Karpas-422 (cell line): ENCODE results near the gene C10orf95. TPM values are rescaled to one million over a fixed set of nuclear protein-coding genes. Genes with fewer than 3 reads are reported as not detected.

ENCODE experiments used
- DNase-seq: peaks from one replicate; pipeline ENCODE4 v3.0.0-alpha.2; 2015
- H2AFZ ChIP-seq: fragments of 200-600 bp; sonication (generic); 2 replicates; pipeline ENCODE4 v1.6.1; 2014; ENCODE audit warnings: antibody characterized with exemption, low read length, mixed read lengths
- H3K27ac ChIP-seq: fragments of 200-600 bp; sonication (generic); 2 replicates; pipeline ENCODE4 v1.5.1; 2014; ENCODE audit warnings: mild to moderate bottlenecking, low read length, moderate library complexity
- H3K27me3 ChIP-seq: fragments of 200-600 bp; sonication (generic); 2 replicates; pipeline ENCODE4 v1.6.1; 2014; ENCODE audit warnings: low read length, mixed read lengths
- H3K36me3 ChIP-seq: fragments of 200-600 bp; sonication (generic); 2 replicates; pipeline ENCODE4 v1.6.1; 2014; ENCODE audit warnings: low read length, mixed read lengths; ENCODE audit not compliant: insufficient read depth
- H3K4me1 ChIP-seq: fragments of 200-600 bp; sonication (generic); 2 replicates; pipeline ENCODE4 v1.6.1; 2014; ENCODE audit warnings: mild to moderate bottlenecking, low read length, mixed read lengths
- H3K4me2 ChIP-seq: fragments of 200-600 bp; sonication (generic); 2 replicates; pipeline ENCODE4 v1.6.1; 2014; ENCODE audit warnings: low read length, low read depth, mild to moderate bottlenecking; ENCODE audit not compliant: poor library complexity, severe bottlenecking
- H3K4me3 ChIP-seq: fragments of 200-600 bp; sonication (generic); 2 replicates; pipeline ENCODE4 v1.5.1; 2014; ENCODE audit warnings: mild to moderate bottlenecking, antibody characterized with exemption, low read length, mixed read lengths
- H3K79me2 ChIP-seq: fragments of 200-600 bp; sonication (generic); 2 replicates; pipeline ENCODE4 v1.6.1; 2014; ENCODE audit warnings: mild to moderate bottlenecking, low read length, mixed read lengths
- H3K9ac ChIP-seq: fragments of 200-600 bp; sonication (generic); 2 replicates; pipeline ENCODE4 v1.6.0; 2014; ENCODE audit warnings: low read length
- H3K9me2 ChIP-seq: fragments of 200-600 bp; sonication (generic), shearing (Covaris generic); replicated peaks from 2 replicates; pipeline ENCODE4 v1.6.0; 2014; ENCODE audit warnings: mild to moderate bottlenecking, low read length, moderate library complexity; ENCODE audit not compliant: insufficient read depth
- H3K9me3 ChIP-seq: fragments of 300-700, 200-600 bp; sonication (generic); 2 replicates; pipeline ENCODE4 v1.6.1; 2014; ENCODE audit warnings: low read length, mixed read lengths
- H4K20me1 ChIP-seq: fragments of 200-600 bp; sonication (generic); 2 replicates; pipeline ENCODE4 v1.6.1; 2014; ENCODE audit warnings: mild to moderate bottlenecking, antibody characterized with exemption, low read length, low read depth; ENCODE audit not compliant: insufficient read depth
- total RNA-seq: library from RNA; depleted of rRNA; stranded (reverse); fragments of >200 nt; shearing (Covaris generic); gene quantifications from 2 replicates; pipeline ENCODE4 v1.2.3, GENCODE V29; 2014; ENCODE audit warnings: low replicate concordance

C10orf95 gene
- total RNA-seq, 1 experiment from 2014 or later = 0.78 TPM

DNA sequence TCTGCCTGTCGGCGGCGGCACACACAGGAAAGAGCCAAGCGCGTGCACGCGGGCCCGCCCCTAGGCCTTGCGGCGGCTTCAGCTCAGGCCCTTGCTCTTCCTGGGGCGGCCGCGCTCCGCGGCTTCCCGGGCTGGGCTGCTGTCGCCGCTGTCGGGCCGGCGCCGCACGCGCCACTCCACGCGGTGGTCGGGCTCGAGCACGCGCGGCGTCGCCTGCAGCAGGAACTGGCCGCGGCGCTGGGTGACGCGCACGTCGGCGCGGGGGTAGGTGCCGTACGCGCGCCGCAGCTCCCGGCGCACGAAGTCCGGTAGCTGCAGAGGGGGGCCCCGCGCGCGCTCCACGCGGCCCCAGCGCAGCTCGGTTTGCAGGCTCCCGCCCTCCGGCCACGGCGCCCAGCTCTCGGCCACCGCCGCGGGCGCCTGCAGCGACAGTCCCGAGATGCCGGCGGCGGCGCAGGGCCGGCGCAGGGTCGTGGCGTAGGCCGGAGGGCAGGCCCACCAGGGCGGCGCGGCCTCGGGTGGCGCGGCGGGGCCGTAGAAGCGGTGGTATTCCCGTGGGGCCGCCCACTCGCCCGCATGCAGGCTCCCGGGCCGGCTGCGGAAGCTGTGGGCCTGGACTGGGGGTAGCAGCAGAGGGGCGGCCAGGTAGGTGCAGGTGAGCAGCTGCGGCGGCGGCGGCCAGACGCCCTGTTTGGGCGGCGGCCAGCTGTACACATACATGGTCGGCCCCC, 804 bp downstream of the C10orf95 start:
- Histone ChIP-seq H3K4me2 (peak overlapping the region; percentile 79), H3K27me3 (no peaks in the 10 kb centered on the region), H3K9ac (peak overlapping the region; percentile 90), H3K4me1 (peaks cover 44% of the 10 kb centered on the region), H3K9me2 (no peaks in the 10 kb centered on the region), H3K4me3 (peak overlapping the region; percentile 85), H3K36me3 (no peaks in the 10 kb centered on the region), H3K27ac (peak overlapping the region; percentile 74), H4K20me1 (no peaks in the 10 kb centered on the region), H2AFZ (no peak overlapping the region; the same call in 1 of the 2 replicates), H3K79me2 (peaks cover 15% of the 10 kb centered on the region), H3K9me3 (no peaks in the 10 kb centered on the region)
- DNase-seq = peak; percentile 92

DNA sequence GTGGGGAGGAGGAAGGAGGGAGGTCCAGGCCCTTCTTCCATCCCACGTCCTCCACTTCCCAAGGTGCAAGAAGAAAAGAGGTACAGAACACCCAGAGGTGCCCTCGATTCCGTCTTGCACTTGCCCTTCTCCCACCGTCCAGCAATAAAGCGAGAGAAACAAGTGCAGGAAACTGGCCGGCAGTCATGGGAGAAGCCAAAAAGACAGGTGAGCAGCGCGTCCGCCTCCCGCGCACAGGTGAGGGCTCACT, 1.3 kb downstream of the C10orf95 start:
- H2AFZ ChIP-seq = peak overlapping the region; percentile 28; the same call in 1 of the 2 replicates

DNA sequence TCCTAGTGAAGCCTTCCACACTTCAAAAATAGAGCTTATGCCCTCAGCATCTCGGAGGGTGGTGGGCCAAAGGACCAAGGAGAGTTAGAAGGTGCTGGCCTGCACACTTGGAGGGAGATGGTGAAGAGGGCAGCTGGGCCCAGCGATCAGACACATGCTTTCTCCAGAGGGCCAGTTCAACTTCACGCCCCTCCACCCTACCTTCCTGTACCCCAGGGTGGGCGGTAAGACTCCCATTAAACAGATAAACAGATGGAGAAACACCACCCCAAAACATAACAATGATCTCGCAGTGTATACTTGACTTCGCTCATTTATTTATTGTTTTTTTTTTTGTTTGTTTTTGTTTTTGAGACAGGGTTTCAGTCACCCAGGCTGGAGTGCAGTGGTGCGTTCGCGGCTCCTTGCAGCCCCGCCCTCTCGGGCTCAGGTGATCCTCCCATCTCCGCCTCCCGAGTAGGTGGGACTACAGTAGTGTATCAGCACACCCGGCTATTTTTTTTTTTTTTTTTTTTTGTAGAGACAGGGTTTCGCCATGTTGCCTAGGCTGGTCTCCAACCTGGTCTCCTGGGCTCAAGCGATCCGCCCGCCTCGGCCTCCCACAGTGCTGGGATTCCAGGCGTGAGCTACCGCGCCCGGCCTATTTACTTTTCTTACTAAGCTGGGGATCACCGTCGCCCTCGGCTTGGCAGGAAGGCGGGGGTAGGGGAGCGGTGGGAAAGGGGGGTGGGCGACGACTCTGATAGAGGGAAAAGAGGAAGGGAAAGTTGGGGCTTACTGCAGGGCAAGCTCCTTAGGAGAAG, 1.8 kb downstream of the C10orf95 start:
- H4K20me1 ChIP-seq = no peaks in the 10 kb centered on the region
- peak overlapping the region; percentile 90 for H3K9ac ChIP-seq
- no peaks in the 10 kb centered on the region for H3K36me3 ChIP-seq
- H3K9me3 ChIP-seq = no peaks in the 10 kb centered on the region
- H3K27ac ChIP-seq = peak overlapping the region; percentile 74
- peak overlapping the region; percentile 79 for H3K4me2 ChIP-seq
- no peaks in the 10 kb centered on the region for H3K27me3 ChIP-seq
- H3K4me3 ChIP-seq = peak overlapping the region; percentile 85
- peaks cover 15% of the 10 kb centered on the region for H3K79me2 ChIP-seq
- H2AFZ ChIP-seq = peak overlapping the region; percentile 28; the same call in 1 of the 2 replicates
- no peaks in the 10 kb centered on the region for H3K9me2 ChIP-seq
- peak; percentile 91 for DNase-seq
- H3K4me1 ChIP-seq = peaks cover 35% of the 10 kb centered on the region

More for the DNA sequence above, 1.3 kb downstream of the C10orf95 start:
- peak overlapping the region; percentile 90 for H3K9ac ChIP-seq
- H3K4me1 ChIP-seq = peaks cover 40% of the 10 kb centered on the region
- H3K4me3 ChIP-seq = peak overlapping the region; percentile 85
- H3K36me3 ChIP-seq = no peaks in the 10 kb centered on the region
- no peaks in the 10 kb centered on the region for H3K9me3 ChIP-seq
- H3K27ac ChIP-seq = peak overlapping the region; percentile 74
- no peaks in the 10 kb centered on the region for H4K20me1 ChIP-seq
- H3K4me2 ChIP-seq = peak overlapping the region; percentile 79
- no peak for DNase-seq
- peaks cover 15% of the 10 kb centered on the region for H3K79me2 ChIP-seq
- H3K9me2 ChIP-seq = no peaks in the 10 kb centered on the region
- H3K27me3 ChIP-seq = no peaks in the 10 kb centered on the region

DNA sequence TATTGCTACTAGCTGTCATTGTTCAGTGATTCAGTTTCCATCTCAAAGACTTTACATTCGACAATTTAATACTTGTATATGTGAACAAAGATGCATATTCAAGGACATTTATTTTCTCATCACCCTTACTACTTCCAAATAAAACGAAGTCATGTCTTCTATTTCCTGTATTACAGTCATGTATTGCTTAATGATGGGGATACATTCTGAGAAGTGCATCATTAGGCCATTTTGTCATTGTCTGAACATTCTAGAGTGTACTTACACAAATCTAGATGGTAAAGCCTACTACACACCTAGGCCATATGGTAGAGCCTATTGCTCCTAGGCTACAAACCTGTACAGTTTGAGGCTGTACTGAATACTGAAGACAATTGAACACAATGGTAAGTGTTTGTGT, 6.5 kb downstream of the C10orf95 start:
- no peak for DNase-seq
- peaks cover under 1% of the 10 kb centered on the region; the same call in 1 of the 2 replicates for H3K79me2 ChIP-seq
- no peaks in the 10 kb centered on the region for H3K9me3 ChIP-seq
- H3K4me2 ChIP-seq = no peak overlapping the region
- no peak overlapping the region for H2AFZ ChIP-seq
- no peaks in the 10 kb centered on the region for H3K9me2 ChIP-seq
- H3K4me1 ChIP-seq = peaks cover 7% of the 10 kb centered on the region
- no peaks in the 10 kb centered on the region for H3K27me3 ChIP-seq
- H3K27ac ChIP-seq = no peak overlapping the region
- H3K4me3 ChIP-seq = no peak overlapping the region
- H4K20me1 ChIP-seq = no peaks in the 10 kb centered on the region
- no peaks in the 10 kb centered on the region for H3K36me3 ChIP-seq
- no peak overlapping the region for H3K9ac ChIP-seq

DNA sequence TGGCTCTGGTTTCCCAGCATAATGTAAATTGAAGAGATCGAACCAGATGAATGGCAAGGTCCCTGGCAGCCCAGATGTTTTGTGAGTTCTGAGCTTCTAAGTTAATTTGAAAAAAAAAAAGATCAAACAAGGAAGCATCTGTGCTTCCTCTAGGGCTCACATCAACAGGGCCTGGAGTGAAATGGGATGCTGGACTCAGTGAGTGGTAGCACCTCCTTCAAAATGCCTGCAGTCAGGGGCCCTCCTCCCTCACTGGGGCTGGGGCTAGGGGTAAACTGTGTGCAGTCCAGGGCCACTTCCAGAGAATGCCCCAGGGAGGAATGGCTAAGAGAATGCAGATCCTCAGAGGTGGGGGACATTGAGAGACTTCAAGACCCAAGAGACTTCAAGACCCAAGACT, 13.0 kb downstream of the C10orf95 start:
- Histone ChIP-seq H3K9me3 (no peaks in the 10 kb centered on the region), H3K27me3 (no peaks in the 10 kb centered on the region), H3K27ac (no peak overlapping the region), H3K9me2 (no peaks in the 10 kb centered on the region), H3K4me1 (0 out of 2 replicates have a peak, but pooled peaks cover 3% of the 10 kb centered on the region), H2AFZ (no peak overlapping the region), H3K36me3 (no peaks in the 10 kb centered on the region), H3K4me2 (no peak overlapping the region), H3K4me3 (no peak overlapping the region), H3K79me2 (no peaks in the 10 kb centered on the region), H3K9ac (no peak overlapping the region), H4K20me1 (no peaks in the 10 kb centered on the region)
- DNase-seq = no peak

DNA sequence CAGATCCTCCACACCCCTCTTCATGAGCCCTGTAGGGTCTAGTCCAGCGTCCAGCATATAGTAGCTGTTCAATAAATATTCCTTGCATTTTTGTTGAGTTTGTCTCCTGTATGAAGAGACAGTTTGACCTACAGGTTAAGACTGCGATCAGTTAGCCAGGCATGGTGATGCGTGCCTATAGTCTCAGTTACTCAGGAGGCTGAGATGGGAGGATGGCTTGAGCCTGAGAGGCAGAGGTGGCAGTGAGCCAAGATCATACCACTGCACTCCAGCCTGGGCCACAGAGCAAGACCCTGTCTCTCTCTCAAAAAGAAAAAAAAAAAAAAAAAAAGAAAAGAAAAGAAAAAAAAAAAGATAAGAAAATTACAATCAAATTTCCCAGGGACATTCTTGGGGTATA, 13.8 kb downstream of the C10orf95 start:
- H3K9me3 ChIP-seq = no peaks in the 10 kb centered on the region
- no peak overlapping the region for H3K27ac ChIP-seq
- no peaks in the 10 kb centered on the region for H3K79me2 ChIP-seq
- H3K9me2 ChIP-seq = no peaks in the 10 kb centered on the region
- no peak overlapping the region for H3K9ac ChIP-seq
- H3K4me3 ChIP-seq = no peak overlapping the region
- no peaks in the 10 kb centered on the region for H3K36me3 ChIP-seq
- H3K27me3 ChIP-seq = no peaks in the 10 kb centered on the region
- 0 out of 2 replicates have a peak, but pooled peaks cover 3% of the 10 kb centered on the region for H3K4me1 ChIP-seq
- H2AFZ ChIP-seq = no peak overlapping the region
- no peaks in the 10 kb centered on the region for H4K20me1 ChIP-seq
- DNase-seq = no peak
- no peak overlapping the region for H3K4me2 ChIP-seq

DNA sequence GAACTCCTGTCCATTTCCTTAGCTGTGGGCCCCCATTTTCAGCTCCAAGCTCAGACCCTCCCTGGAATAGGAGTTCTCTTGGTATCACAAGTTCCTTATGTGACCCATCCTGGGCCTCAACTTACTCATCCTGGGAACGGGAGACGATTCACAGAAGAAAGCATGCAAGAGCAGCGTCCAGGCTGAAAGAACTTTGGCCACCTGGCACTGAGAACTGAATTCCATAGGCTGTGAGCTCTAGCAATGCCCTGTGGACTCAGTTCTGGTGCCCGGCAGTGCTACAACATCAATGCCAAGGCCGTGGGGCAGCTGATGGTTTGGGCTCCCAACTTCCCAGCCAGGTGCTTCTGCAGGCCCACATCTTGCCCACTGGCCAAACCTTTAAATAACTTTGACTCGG, 15.0 kb downstream of the C10orf95 start:
- Histone ChIP-seq H3K4me2 (no peak overlapping the region), H3K79me2 (peaks cover 10% of the 10 kb centered on the region), H4K20me1 (no peaks in the 10 kb centered on the region), H3K27ac (no peak overlapping the region), H3K9me3 (no peaks in the 10 kb centered on the region), H3K27me3 (no peaks in the 10 kb centered on the region), H3K36me3 (no peaks in the 10 kb centered on the region), H3K4me3 (no peak overlapping the region), H3K9me2 (no peaks in the 10 kb centered on the region), H3K4me1 (peaks cover 6% of the 10 kb centered on the region), H2AFZ (no peak overlapping the region), H3K9ac (no peak overlapping the region)
- DNase-seq = no peak

DNA sequence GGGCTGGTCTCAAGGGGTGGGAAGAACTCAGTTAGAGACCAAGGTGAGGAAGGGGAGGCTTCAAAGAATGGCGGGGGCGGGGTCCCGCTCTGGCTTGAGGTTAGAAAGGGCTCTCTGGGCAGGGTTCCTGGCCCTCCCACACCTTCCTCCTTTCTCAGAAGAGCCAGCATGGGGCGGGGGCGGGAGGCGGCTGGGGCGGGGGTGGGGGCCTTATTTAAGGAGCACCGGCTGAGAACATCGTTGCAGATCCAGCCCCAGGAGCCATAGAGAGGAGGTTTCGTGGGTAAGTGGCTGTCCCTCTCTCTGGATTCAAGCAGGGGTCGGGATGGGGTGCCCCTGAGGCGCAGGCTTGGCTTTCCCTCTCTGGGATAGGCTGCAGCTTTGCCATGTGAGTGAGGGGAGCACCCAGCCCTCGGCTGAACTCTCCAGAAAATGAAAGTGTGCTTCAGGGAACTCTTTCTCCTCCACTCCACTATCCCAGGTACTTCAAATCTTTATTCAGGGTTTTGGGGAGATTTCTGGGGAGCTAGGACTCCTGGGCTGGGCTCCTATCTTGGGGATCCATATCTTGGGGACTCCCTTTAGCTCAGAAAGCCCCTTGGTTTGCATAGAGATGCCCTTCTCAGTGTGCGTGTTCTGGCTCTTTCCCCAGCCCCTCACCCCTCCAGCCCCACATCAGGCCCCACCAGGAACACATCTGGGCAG, 15.7 kb downstream of the C10orf95 start:
- no peak overlapping the region for H3K27ac ChIP-seq
- H3K36me3 ChIP-seq = no peaks in the 10 kb centered on the region
- H3K27me3 ChIP-seq = no peaks in the 10 kb centered on the region
- H3K4me3 ChIP-seq = no peak overlapping the region; the same call in 1 of the 2 replicates
- peaks cover 6% of the 10 kb centered on the region for H3K4me1 ChIP-seq
- no peaks in the 10 kb centered on the region for H4K20me1 ChIP-seq
- H3K9me2 ChIP-seq = no peaks in the 10 kb centered on the region
- no peak for DNase-seq
- peak overlapping the region; percentile 29 for H3K4me2 ChIP-seq
- H3K79me2 ChIP-seq = peaks cover 13% of the 10 kb centered on the region
- no peaks in the 10 kb centered on the region for H3K9me3 ChIP-seq
- H2AFZ ChIP-seq = no peak overlapping the region
- peak overlapping the region; percentile 51 for H3K9ac ChIP-seq
